GM21576 (cell line): Measurements from ENCODE around the gene SLC19A1.

ENCODE experiments used
- ATAC-seq: cut with Tn5 transposase; IDR thresholded peaks from one replicate; pipeline ENCODE4 v1.9.1; 2021; ENCODE audit warnings: mild to moderate bottlenecking, moderate library complexity; ENCODE audit not compliant: unreplicated experiment

The SLC19A1 gene

GRCh38 chr21:45460011-45460565 lies 82.2 kb downstream of the SLC19A1 start:
- ATAC-seq: no peak

- ATAC-seq: no peak
These were observed 82.8 kb downstream of the SLC19A1 start for GRCh38 chr21:45459171-45460010.

- ATAC-seq: no peak
These were observed 83.7 kb downstream of the SLC19A1 start for GRCh38 chr21:45458281-45459170.

GRCh38 chr21:45457832-45458172 lies 84.4 kb downstream of the SLC19A1 start:
- no peak for ATAC-seq

GRCh38 chr21:45457161-45457831 lies 84.9 kb downstream of the SLC19A1 start:
- ATAC-seq: no peak

GRCh38 chr21:45456584-45457160 lies 85.6 kb downstream of the SLC19A1 start:
- no peak for ATAC-seq

GRCh38 chr21:45455674-45456583 lies 86.3 kb downstream of the SLC19A1 start:
- ATAC-seq: no peak

GRCh38 chr21:45454926-45455673 lies 87.1 kb downstream of the SLC19A1 start:
- ATAC-seq: no peak

- ATAC-seq: no peak
These were observed 87.9 kb downstream of the SLC19A1 start for GRCh38 chr21:45454060-45454925.

GRCh38 chr21:45453308-45453950 lies 88.8 kb downstream of the SLC19A1 start:
- no peak for ATAC-seq

GRCh38 chr21:45452696-45453307 lies 89.4 kb downstream of the SLC19A1 start:
- no peak for ATAC-seq

GRCh38 chr21:45451771-45452182 lies 90.5 kb downstream of the SLC19A1 start:
- ATAC-seq: no peak

GRCh38 chr21:45451091-45451740 lies 91.0 kb downstream of the SLC19A1 start:
- no peak for ATAC-seq

- ATAC-seq: no peak
These were observed 91.7 kb downstream of the SLC19A1 start for GRCh38 chr21:45450423-45451090.

- no peak for ATAC-seq
These were observed 92.4 kb downstream of the SLC19A1 start for GRCh38 chr21:45449658-45450422.
